ENCODE measurements around the gene RAMACL.

- no peak for TF ChIP-seq CTCF (conservative IDR thresholded peaks at IDR 0.05)
- TF ChIP-seq ZFX (IDR thresholded peaks at IDR 0.05): no peak
Observed at GRCh38 chr6:166565084-166565967, 21.2 kb downstream of the RAMACL start.

All from C4-2B (cell line).